HG03103 (cell line): ENCODE results near the gene KDM3B.
"Not testable (repeated sequence)": the region's sequence is repeated elsewhere in the genome, so short reads cannot be mapped to it uniquely, and the experiment has no call there.

Experiments used
- ATAC-seq: cut with Tn5 transposase; IDR thresholded peaks from one replicate; pipeline ENCODE4 v1.9.1; 2021; ENCODE audit warnings: low read depth; ENCODE audit not compliant: unreplicated experiment

Gene KDM3B

GRCh38 chr5:138466125-138466899, 113.8 kb downstream of the KDM3B start:
- ATAC-seq = no peak

GRCh38 chr5:138466900-138467710, 114.6 kb downstream of the KDM3B start:
- ATAC-seq = no peak

GRCh38 chr5:138467711-138468132, 115.2 kb downstream of the KDM3B start:
- no peak for ATAC-seq

DNA sequence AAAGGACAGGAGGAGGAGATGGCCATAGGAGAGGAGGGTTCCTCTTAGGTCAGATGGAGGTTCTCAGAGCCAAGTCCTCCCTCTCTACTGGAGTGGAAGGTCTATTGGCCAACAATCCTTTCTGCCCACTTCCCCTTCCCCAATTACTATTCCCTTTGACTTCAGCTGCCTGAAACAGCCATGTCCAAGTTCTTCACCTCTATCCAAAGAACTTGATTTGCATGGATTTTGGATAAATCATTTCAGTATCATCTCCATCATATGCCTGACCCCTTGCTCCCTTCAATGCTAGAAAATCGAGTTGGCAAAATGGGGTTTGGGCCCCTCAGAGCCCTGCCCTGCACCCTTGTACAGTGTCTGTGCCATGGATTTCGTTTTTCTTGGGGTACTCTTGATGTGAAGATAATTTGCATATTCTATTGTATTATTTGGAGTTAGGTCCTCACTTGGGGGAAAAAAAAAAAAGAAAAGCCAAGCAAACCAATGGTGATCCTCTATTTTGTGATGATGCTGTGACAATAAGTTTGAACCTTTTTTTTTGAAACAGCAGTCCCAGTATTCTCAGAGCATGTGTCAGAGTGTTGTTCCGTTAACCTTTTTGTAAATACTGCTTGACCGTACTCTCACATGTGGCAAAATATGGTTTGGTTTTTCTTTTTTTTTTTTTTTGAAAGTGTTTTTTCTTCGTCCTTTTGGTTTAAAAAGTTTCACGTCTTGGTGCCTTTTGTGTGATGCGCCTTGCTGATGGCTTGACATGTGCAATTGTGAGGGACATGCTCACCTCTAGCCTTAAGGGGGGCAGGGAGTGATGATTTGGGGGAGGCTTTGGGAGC, 115.9 kb downstream of the KDM3B start:
- no peak for ATAC-seq

GRCh38 chr5:138468966-138469539, 116.6 kb downstream of the KDM3B start:
- ATAC-seq = no peak

- ATAC-seq = no peak
Measured at GRCh38 chr5:138469540-138470321, 117.2 kb downstream of the KDM3B start.

- ATAC-seq = no peak
Measured at GRCh38 chr5:138470322-138471051, 118.0 kb downstream of the KDM3B start.

DNA sequence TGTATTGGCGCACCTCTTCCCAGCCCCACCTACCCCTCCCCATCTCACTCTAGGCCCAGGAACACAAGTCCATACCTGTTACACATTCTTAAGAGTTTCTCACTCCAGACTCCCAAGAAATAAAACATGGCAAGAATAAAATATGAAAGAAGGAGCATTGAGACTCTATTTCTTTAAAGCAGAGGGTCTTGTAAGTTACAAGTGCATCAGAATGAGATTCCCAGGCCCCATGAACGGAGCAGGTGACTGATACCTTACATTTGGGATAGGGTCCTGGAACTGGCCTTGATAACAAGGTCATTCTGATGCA, 118.5 kb downstream of the KDM3B start:
- no peak for ATAC-seq

DNA sequence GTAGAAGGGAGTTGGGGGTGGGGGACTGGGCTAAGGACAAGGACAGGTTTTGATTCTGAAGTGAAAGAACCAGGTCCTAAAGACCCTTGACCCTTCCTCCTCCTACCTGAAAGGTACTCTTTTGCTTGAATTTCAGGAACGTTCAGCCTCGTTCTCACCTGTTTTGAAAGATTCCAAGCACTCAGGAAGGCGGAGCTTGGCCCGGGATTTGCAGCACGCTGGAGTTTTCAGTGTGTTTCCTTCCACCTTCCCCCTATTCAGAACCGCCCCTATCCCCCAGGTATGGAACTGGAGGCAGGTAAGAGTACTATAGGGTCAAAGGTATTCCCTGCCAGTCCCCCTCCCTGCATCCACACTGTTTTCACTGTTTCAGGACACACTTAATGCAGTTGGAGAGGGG, 119.9 kb downstream of the KDM3B start:
- ATAC-seq = no peak

DNA sequence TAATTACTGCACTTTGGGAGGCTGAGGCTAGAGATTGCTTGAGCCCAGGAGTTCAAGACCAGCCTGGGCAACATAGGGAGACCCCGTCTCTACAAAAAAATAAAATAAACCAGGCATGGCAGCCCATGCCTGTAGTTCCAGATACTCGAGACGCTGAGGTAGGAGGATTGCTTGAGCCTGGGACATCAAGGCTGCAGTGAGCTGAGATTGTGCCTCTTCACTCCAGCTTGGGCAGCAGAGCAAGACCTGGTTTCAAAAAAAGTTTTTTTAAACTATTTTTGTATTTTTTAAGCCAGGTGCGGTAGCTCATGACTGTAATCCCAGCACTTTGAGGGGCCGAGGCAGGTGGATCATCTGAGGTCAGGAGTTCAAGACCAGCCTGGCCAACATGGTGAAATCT, 120.7 kb downstream of the KDM3B start:
- ATAC-seq = not testable (repeated sequence)

GRCh38 chr5:138476918-138477317, 124.4 kb downstream of the KDM3B start:
- ATAC-seq = no peak

GRCh38 chr5:138482638-138483037, 130.2 kb downstream of the KDM3B start:
- no peak for ATAC-seq
